PC-3 (cell line): ENCODE measurements around the gene ZNF41.

Experiments
- CTCF ChIP-seq: fragments of 300-600 bp; sonication (generic); conservative IDR thresholded peaks from 2 replicates; pipeline ENCODE4 v1.5.1; 2017; ENCODE audit warnings: antibody characterized with exemption, low read depth, mild to moderate bottlenecking, low read length
- EZH2 ChIP-seq: fragments of 300-600 bp; sonication (generic); IDR thresholded peaks from one replicate; pipeline ENCODE4 v1.6.1; 2017; ENCODE audit warnings: antibody characterized with exemption, mild to moderate bottlenecking, low read length; ENCODE audit not compliant: unreplicated experiment

GRCh38 chrX:47467106-47467505 is 15.9 kb downstream of the ZNF41 start:
- TF ChIP-seq CTCF (no peak), EZH2 (no peak)
